ENCODE results near the gene TECR. TPM values are rescaled to one million over a fixed set of nuclear protein-coding genes. Genes with fewer than 3 reads are reported as not detected.
A peak's percentile ranks its signal among the peaks of the same experiment; 100 is the strongest.

The TECR gene
- total and polyA plus RNA-seq, 9 of the 15 experiments (the other 6 are each of a cell fraction or from before 2014, with no cell fraction given), result 29.3 to 211 (median 81.4) TPM

DNA sequence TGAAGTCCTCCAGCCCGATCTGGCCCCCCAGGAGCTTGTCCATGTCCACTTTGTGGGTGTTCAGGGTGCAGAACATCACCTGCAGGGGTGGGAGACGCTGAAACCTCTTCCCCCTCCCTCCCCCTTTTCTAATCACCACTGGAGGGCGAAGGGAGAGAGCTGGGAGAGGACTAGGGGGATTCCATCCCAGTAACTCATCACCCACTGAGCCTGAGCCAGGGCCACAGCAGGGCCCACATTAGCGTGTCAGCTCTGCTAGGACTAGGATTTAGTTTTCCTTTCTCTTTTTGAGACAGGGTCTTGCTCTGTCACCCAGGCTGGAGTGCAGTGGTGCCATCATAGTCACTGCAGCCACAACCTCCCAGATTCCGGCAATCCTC is 48.7 kb upstream of the TECR start:
- TF ChIP-seq ZBTB43 (CRISPR knock-in tag; IDR thresholded peaks at IDR 0.05), result no peak
- no peak for TF ChIP-seq GTF2E2 (tag; IDR thresholded peaks at IDR 0.05)
- TF ChIP-seq RBM14 (IDR thresholded peaks at IDR 0.05; ENCODE audit: borderline replicate concordance, insufficient read depth, low read depth, low read length), result no peak
- TF ChIP-seq KLF1 (tag; IDR thresholded peaks at IDR 0.05), result no peak
- no peak for TF ChIP-seq IRF9 (tag; IDR thresholded peaks at IDR 0.05)
- TF ChIP-seq, protein P1, sequence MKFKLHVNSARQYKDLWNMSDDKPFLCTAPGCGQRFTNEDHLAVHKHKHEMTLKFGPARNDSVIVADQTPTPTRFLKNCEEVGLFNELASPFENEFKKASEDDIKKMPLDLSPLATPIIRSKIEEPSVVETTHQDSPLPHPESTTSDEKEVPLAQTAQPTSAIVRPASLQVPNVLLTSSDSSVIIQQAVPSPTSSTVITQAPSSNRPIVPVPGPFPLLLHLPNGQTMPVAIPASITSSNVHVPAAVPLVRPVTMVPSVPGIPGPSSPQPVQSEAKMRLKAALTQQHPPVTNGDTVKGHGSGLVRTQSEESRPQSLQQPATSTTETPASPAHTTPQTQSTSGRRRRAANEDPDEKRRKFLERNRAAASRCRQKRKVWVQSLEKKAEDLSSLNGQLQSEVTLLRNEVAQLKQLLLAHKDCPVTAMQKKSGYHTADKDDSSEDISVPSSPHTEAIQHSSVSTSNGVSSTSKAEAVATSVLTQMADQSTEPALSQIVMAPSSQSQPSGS (CRISPR knock-in tag; IDR thresholded peaks at IDR 0.05), result no peak
- no peak for TF ChIP-seq CREBBP (IDR thresholded peaks at IDR 0.05; ENCODE audit: low read depth, low read length)
- TF ChIP-seq ZNF449 (CRISPR knock-in tag; IDR thresholded peaks at IDR 0.05), result no peak
- TF ChIP-seq MTA1 (IDR thresholded peaks at IDR 0.05; ENCODE audit: borderline replicate concordance), result no peak
- Histone ChIP-seq H3K9me1 (ENCODE audit: control insufficient read depth, insufficient read depth, low read length) (no peaks in the 10 kb centered on the region), H2AFZ (ENCODE audit: low read depth, low read length) (no peak overlapping the region), H3K4me2 (ENCODE audit: insufficient read depth, low read length) (no peak overlapping the region), H4K20me1 (replicated peaks; ENCODE audit: control insufficient read depth, insufficient read depth, low read length) (no peaks in the 10 kb centered on the region), H3K36me3 (ENCODE audit: control insufficient read depth, insufficient read depth, low read length) (peaks cover 19% of the 10 kb centered on the region; the same call in 2 of the 3 replicates), H3K27me3 (ENCODE audit: control insufficient read depth in 2 of 2, insufficient read depth in 2 of 2, low read length in 2 of 2) (no peaks in the 10 kb centered on the region), H3K79me2 (ENCODE audit: control insufficient read depth, insufficient read depth, low read length) (no peaks in the 10 kb centered on the region), H3K9ac (ENCODE audit: insufficient read depth in 1 of 2, low read depth in 2 of 2, low read length in 2 of 2) (peak overlapping the region in 1 of 2 experiments; percentile 85; a peak in 2 of 4 replicates), H3K9me3 (replicated peaks; ENCODE audit: control insufficient read depth, insufficient read depth, low read depth, low read length) (no peaks in the 10 kb centered on the region), H3K27ac (ENCODE audit: extremely low read depth, low read depth, low read length) (no peak overlapping the region), H3K4me1 (replicated peaks in 1 of 2; ENCODE audit: control insufficient read depth in 2 of 2, insufficient read depth in 2 of 2, low read length in 2 of 2) (peaks cover 9 to 44% of the 10 kb centered on the region in 2 experiments), H3K4me3 (no peak overlapping the region)
- no peak for DNase-seq (ENCODE audit: extremely low read depth in 1 of 4, low spot score in 3 of 4)
- intact Hi-C loops (cut with micrococcal nuclease), result loop anchor here (10.0 kb wide), 2 partner anchors 116 to 286 kb away; no protein-coding TSS in a partner anchor
- no peak for FAIRE-seq
- ATAC-seq, result no peak
- WGBS (ENCODE audit: insufficient coverage, low coverage, missing lambda C conversion rate), result 37% methylated on average over 4 of the region's 5 CpGs
- no TSS peak for BruUV-seq (replicated peaks)
- in situ Hi-C loops (cut with MboI), result loop anchor here (10.0 kb wide), 1 partner anchor 606 kb away; the partner anchor contains the start of gene NANOS3
- ChIA-PET CTCF (ENCODE audit: low intra/inter-chr PET ratio) (interaction anchor here (1.2 to 2.3 kb wide), 3 partner anchors 331 to 601 kb away, joined by 3 to 7 read pairs (median 6); partner anchors contain the start of gene ASF1B), POLR2A (interaction anchor here (0.7 to 1.1 kb wide), 5 partner anchors 16 to 75 kb away, joined by 3 to 6 read pairs (median 4); no protein-coding TSS in a partner anchor)
